ENCODE results near the gene MRPS25. TPM values are rescaled to one million over a fixed set of nuclear protein-coding genes. Genes with fewer than 3 reads are reported as not detected.

MRPS25 gene
- total and polyA plus RNA-seq, 2 donors from 2014 or later: 57.2 to 89.2 TPM

GRCh38 chr3:15097891-15098290, 32.8 kb upstream of the MRPS25 start:
- TF ChIP-seq, protein P1, sequence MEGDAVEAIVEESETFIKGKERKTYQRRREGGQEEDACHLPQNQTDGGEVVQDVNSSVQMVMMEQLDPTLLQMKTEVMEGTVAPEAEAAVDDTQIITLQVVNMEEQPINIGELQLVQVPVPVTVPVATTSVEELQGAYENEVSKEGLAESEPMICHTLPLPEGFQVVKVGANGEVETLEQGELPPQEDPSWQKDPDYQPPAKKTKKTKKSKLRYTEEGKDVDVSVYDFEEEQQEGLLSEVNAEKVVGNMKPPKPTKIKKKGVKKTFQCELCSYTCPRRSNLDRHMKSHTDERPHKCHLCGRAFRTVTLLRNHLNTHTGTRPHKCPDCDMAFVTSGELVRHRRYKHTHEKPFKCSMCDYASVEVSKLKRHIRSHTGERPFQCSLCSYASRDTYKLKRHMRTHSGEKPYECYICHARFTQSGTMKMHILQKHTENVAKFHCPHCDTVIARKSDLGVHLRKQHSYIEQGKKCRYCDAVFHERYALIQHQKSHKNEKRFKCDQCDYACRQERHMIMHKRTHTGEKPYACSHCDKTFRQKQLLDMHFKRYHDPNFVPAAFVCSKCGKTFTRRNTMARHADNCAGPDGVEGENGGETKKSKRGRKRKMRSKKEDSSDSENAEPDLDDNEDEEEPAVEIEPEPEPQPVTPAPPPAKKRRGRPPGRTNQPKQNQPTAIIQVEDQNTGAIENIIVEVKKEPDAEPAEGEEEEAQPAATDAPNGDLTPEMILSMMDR (IDR thresholded peaks at IDR 0.05; ENCODE audit: borderline replicate concordance, extremely low read depth, insufficient read depth): no peak
- peaks cover 0 to 26% (median 18%) of the 10 kb centered on the region in 3 donors for H3K36me3 ChIP-seq (ENCODE audit: control insufficient read depth in 2 of 3, insufficient read depth in 3 of 3, low read length in 3 of 3)
- peaks cover 0 to 15% (median 5%) of the 10 kb centered on the region in 3 donors for H3K4me1 ChIP-seq (ENCODE audit: control insufficient read depth in 2 of 3, insufficient read depth in 2 of 3, low read depth in 1 of 3, low read length in 3 of 3)
- H3K9ac ChIP-seq (ENCODE audit: low read length in 3 of 3): peak overlapping the region in 2 of 3 donors; percentile 14 to 100
- no peaks in the 10 kb centered on the region for H3K27me3 ChIP-seq (ENCODE audit: control insufficient read depth, insufficient read depth, low read length)
- FAIRE-seq (no peak), DNase-seq (no peak)
- peak overlapping the region; percentile 93 to 100 (median 99) for H3K4me3 ChIP-seq (ENCODE audit: low read length in 3 of 3)
- no peak overlapping the region for H3K27ac ChIP-seq (ENCODE audit: low read depth in 2 of 2, low read length in 2 of 2)
- intact Hi-C loops (cut with DNase I): no loop called here
- H3K9me3 ChIP-seq (ENCODE audit: control insufficient read depth in 2 of 3, insufficient read depth in 1 of 3, low read length in 3 of 3): no peaks in the 10 kb centered on the region

DNA sequence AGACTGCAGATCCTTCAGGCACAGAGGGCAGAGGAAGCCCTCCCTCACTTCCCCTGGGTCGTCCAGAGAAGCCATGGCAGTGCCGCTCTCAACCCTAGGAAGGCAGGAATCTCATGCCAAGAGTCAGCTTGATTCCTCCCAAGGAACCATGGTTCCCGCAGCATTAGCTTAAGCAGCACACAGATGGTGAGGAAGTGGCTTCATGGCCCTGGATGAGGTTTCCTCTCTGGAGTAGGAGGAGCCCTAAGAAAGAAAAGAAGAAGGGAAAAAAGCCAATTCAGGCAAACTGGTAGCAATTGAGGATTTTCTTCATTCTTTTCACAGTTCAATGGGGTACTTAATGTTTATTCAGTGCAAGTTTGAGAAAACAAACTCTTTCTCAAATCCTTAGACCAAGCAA, 30.9 kb upstream of the MRPS25 start:
- intact Hi-C loops (cut with DNase I): no loop called here
- Histone ChIP-seq H3K9me3 (ENCODE audit: control insufficient read depth in 2 of 3, insufficient read depth in 1 of 3, low read length in 3 of 3) (no peaks in the 10 kb centered on the region), H3K27ac (ENCODE audit: low read depth in 2 of 2, low read length in 2 of 2) (no peak overlapping the region), H3K36me3 (ENCODE audit: control insufficient read depth in 2 of 3, insufficient read depth in 3 of 3, low read length in 3 of 3) (peaks cover 0 to 26% (median 18%) of the 10 kb centered on the region in 3 donors), H3K4me3 (ENCODE audit: low read length in 3 of 3) (no peak overlapping the region), H3K27me3 (ENCODE audit: control insufficient read depth, insufficient read depth, low read length) (no peaks in the 10 kb centered on the region), H3K9ac (ENCODE audit: low read length in 3 of 3) (no peak overlapping the region), H3K4me1 (ENCODE audit: control insufficient read depth in 2 of 3, insufficient read depth in 2 of 3, low read depth in 1 of 3, low read length in 3 of 3) (peaks cover 0 to 15% (median 5%) of the 10 kb centered on the region in 3 donors)
- DNase-seq: no peak
- no peak for FAIRE-seq
- TF ChIP-seq, protein P1 (IDR thresholded peaks at IDR 0.05; ENCODE audit: borderline replicate concordance, extremely low read depth, insufficient read depth): no peak

DNA sequence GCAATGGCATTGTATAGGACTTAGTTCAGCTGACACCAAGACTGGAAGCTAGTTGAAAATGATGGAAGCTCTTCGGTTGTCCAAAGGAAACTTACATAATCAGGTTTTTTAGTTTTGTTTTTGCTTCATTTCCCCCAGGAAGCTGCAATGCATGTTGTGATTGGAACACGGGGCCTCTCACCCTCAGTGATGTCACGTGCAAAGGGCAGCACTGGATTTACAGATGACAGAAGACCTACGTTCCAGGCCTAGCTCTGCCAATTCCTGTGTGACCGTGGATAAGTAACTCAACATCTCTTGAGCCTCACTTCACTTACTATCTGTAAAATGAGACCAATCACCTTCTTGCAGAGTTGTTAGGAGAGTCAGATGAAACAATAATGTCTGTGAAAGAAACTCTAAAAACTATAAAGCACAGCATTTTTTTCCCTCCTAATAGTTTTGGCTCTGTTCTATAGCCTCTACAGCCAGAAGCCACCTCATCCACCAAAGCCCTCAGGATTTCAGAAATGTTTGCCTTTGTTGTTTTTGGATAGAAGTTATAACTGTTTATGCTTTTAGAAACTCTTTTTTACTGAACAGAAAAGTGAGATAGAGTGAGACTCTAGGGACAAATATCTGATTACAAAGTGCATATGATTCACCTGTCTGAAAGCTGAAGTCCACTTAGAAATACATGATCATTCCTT, 29.2 kb upstream of the MRPS25 start:
- H3K4me3 ChIP-seq (ENCODE audit: low read length in 3 of 3): no peak overlapping the region
- TF ChIP-seq, protein P1 (IDR thresholded peaks at IDR 0.05; ENCODE audit: borderline replicate concordance, extremely low read depth, insufficient read depth): no peak
- H3K9ac ChIP-seq (ENCODE audit: low read length in 3 of 3): no peak overlapping the region
- H3K27ac ChIP-seq (ENCODE audit: low read depth in 2 of 2, low read length in 2 of 2): no peak overlapping the region
- FAIRE-seq (no peak), DNase-seq (no peak)
- H3K4me1 ChIP-seq (ENCODE audit: control insufficient read depth in 2 of 3, insufficient read depth in 2 of 3, low read depth in 1 of 3, low read length in 3 of 3): peaks cover 0 to 8% (median 5%) of the 10 kb centered on the region in 3 donors
- H3K36me3 ChIP-seq (ENCODE audit: control insufficient read depth in 2 of 3, insufficient read depth in 3 of 3, low read length in 3 of 3): peaks cover 5 to 36% (median 21%) of the 10 kb centered on the region in 3 donors
- H3K9me3 ChIP-seq (ENCODE audit: control insufficient read depth in 2 of 3, insufficient read depth in 1 of 3, low read length in 3 of 3): no peaks in the 10 kb centered on the region
- no peaks in the 10 kb centered on the region for H3K27me3 ChIP-seq (ENCODE audit: control insufficient read depth, insufficient read depth, low read length)
- intact Hi-C loops (cut with DNase I): no loop called here

Measured in kidney (tissue), 14 donors.